ENCODE measurements around the gene RBM44.

- no peak for TF ChIP-seq POLR2A (IDR thresholded peaks at IDR 0.05; ENCODE audit: extremely low read depth, insufficient read length)
- TF ChIP-seq CTCF (IDR thresholded peaks at IDR 0.05; ENCODE audit: low read depth, low read length): no peak
Measured at GRCh38 chr2:237866101-237866621, 67.6 kb downstream of the RBM44 start.

Measured in NB4 (cell line).